PFSK-1 (cell line): Measurements from ENCODE around the gene NEURL4.

ENCODE experiments used
- FOXP2 ChIP-seq: optimal IDR thresholded peaks from 2 replicates; pipeline ENCODE3; 2011; ENCODE audit warnings: borderline replicate concordance, control low read depth, inconsistent platforms; ENCODE audit not compliant: insufficient read depth; ENCODE audit errors: extremely low read length, extremely low read depth
- POLR2AphosphoS5 ChIP-seq: IDR thresholded peaks from 2 replicates; pipeline ENCODE4 v1.6.1; 2012; ENCODE audit warnings: low read depth, mild to moderate bottlenecking, control low read depth, low read length, moderate library complexity
- TAF1 ChIP-seq: IDR thresholded peaks from 2 replicates; pipeline ENCODE4 v1.6.1; 2012; ENCODE audit warnings: low read length, control low read depth, borderline replicate concordance; ENCODE audit not compliant: insufficient read depth

DNA sequence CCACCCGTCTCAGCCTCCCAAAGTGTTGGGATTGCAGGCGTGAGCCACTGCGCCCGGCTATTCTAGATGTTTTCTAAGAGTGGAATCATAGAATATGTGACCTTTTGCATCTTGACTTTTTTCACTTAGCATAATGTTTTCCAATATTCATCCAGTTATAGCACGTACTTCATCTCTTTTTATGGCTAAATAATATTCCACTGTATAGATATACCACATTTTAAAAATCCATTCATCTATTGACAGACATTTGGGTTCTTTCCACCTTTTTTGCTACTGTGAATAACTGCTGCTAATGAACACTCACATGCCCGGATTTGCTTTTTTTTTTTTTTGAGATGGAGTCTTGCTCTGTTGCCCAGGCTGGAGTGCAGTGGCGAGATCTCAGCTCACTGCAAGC is 25.0 kb downstream of the NEURL4 start:
- no peak for TF ChIP-seq POLR2AphosphoS5
- no peak for TF ChIP-seq FOXP2
- TF ChIP-seq TAF1 = no peak
